Iris pigment epithelial cell (primary cell): ENCODE results near the gene FNDC3B.

ENCODE experiments used
- DNase-seq: peaks from one replicate; pipeline ENCODE4 v3.0.0-alpha.2; 2011; ENCODE audit warnings: low read depth

FNDC3B gene

GRCh38 chr3:172115787-172116186, 76.4 kb downstream of the FNDC3B start:
- DNase-seq = no peak

DNA sequence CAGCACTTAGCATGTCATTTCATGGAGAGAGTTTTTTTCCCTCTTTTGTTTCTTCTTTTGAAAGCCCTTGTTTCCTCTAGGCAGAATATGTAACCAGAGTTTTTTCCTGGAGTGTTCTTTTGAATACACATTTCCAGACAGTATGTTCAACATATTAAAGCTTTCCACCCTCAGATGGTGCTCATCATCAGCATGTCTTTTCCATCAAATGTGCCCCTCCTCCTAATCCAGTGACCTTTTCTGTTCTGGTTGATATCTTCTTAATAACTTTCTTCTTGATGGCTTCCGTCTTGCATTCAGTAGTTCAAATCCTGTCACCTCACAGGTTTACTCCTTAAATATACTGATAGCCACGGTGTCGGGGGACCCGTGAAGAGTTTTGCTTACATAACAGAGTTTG, 78.6 kb downstream of the FNDC3B start:
- DNase-seq = no peak

- DNase-seq = no peak
These were observed 80.0 kb downstream of the FNDC3B start for GRCh38 chr3:172119266-172119969.

- DNase-seq = no peak
These were observed 81.5 kb downstream of the FNDC3B start for GRCh38 chr3:172120912-172121311.

- no peak for DNase-seq
These were observed 82.6 kb downstream of the FNDC3B start for GRCh38 chr3:172121981-172122380.

DNA sequence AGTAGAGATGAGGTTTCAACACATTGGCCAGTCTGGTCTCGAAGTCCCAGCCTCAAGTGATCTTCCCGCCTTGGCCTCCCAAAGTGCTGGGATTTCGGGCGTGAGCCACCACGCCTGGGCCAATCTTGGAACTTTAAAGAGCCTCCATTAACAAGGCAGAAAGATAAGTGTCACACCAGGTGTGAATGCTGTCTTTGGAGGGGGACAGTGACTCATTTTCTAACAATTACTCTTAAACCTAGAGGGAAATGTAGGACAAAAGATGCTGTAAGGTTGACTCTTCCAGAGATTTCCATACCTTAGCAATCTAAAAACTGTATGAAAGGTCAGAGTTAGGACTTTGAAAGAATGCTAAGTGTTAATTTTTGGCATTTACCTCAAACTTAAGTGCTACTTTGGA, 84.9 kb downstream of the FNDC3B start:
- DNase-seq = no peak

DNA sequence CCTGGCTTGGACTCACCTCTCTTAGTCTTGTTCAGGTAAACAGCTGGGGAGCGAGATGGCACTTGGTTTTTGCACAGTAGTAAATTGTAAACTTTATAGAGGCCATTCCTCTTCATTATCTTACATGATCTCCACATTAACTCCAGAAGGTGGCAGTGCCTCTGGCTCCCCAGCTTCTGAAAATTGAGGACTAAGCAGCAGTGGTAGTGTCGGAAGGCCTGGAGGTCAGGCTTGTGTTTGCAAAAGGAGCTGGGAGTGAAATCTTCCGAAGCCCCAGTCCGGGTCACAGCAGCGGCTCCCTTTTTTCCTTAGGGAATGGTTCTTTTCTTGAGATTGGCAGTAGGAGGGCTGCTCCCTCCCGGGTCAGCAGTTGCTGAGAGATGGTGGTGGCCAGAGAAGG, 85.7 kb downstream of the FNDC3B start:
- no peak for DNase-seq

- DNase-seq = peak; percentile 68
These were observed 86.6 kb downstream of the FNDC3B start for GRCh38 chr3:172125963-172126457.

DNA sequence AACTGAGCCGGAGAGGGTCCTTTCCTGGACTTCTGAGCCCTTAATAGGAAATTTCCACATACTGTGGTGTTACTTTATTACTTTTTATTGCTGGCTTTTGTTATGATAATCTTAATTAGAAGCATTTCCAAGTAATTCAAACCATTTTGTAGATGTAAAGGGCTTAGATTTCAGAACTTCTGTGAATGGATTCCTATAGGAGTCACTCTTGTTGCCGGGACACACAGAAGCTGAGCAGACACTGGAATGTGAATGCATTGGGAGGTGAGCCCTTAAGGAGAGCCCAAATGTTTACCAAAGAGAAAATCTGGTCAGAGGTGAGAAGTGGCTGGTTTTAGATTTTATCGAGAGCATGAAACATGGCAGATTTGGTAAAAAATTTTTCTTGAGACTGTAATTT, 87.4 kb downstream of the FNDC3B start:
- DNase-seq = peak; percentile 36

- DNase-seq = no peak
These were observed 87.8 kb downstream of the FNDC3B start for GRCh38 chr3:172127141-172127540.

GRCh38 chr3:172127929-172128580, 88.7 kb downstream of the FNDC3B start:
- no peak for DNase-seq

DNA sequence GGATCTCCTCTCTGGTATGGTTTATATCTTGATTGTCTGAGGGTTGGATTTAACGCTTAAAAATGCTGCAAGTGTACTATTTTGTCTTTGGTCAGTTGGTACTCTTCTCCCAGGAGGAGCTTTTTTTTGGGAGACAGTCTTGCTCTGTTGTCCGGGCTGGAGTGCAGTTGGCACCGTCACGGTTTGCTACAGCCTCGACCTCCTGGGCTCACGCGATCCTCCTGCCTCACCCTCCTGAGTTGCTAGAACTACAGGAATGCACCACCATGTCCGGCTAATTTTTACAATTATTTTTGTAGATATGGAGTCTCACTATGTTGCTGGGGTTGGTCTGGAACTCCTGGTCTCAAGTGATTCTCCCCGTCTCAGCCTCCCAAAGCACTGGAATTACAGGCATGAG, 89.5 kb downstream of the FNDC3B start:
- no peak for DNase-seq

GRCh38 chr3:172129498-172129849, 90.1 kb downstream of the FNDC3B start:
- no peak for DNase-seq

GRCh38 chr3:172129850-172130716, 90.7 kb downstream of the FNDC3B start:
- peak; percentile 100 for DNase-seq

GRCh38 chr3:172130717-172131050, 91.3 kb downstream of the FNDC3B start:
- no peak for DNase-seq

GRCh38 chr3:172131746-172132145, 92.4 kb downstream of the FNDC3B start:
- DNase-seq = no peak

- DNase-seq = no peak
These were observed 92.8 kb downstream of the FNDC3B start for GRCh38 chr3:172132159-172132586.

DNA sequence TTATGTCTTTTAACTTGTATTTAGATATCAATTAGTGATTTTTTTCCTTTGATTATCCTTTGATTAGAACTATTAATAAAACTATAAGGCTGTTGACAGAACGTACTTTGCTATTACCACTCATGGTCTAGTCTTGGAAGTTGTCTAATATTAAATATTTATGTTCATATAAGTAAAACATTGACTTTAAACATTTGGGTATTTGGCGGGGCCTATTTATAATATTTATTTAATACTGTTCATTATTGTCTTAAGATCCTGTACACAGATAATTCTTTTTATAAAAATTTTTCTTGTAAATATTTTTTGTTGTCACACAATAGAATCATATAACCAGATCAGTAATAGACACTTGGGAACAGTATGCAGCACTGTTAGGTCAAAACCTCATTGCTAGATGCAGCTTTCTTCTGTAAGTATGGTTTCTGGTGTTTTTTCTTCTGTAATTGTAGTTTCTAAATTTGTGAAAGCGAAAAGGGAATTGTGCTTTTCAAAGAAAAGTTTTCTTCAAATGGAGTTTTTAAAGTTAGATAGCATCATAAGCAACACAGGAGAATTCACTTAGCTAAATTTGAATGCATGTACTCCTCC, 93.4 kb downstream of the FNDC3B start:
- DNase-seq = no peak

DNA sequence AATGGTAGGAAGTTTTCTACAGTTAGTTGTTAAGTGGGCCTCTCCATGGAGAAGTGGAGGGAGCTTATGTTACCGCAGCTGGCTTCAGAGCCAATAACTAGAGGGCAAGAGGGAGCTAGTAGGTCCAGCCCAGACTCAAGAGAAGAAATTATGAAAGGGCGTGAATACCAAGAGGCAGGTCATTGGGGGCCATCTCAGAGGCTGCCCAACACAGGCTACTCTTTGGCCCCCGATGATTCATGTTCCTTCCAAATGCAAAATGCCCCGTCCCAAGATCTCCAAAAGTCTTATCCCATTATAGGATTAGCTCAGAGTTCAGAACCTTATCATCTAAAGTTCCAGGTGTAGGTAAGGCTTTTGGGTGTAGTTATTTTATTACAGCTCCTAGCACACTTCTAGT, 94.5 kb downstream of the FNDC3B start:
- DNase-seq = no peak

DNA sequence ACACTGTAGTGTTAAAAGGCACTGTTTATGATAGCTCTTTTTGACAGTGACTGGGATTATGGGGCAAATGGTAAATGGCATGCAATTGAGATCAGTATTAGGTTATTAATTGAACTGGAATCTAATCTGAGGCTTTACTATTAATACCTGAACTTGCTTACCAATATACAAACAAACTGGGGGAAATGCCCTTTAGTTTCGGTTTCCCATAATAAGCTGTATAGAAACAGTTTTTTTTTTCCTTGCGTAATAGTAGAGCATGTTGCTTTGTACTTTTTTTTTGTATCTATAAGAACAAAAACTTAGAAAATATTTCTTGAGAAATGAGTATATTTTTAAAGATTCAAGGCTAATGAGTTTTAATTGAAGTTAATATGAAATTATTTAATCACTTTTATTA, 95.0 kb downstream of the FNDC3B start:
- peak; percentile 48 for DNase-seq

GRCh38 chr3:172135185-172135584, 95.8 kb downstream of the FNDC3B start:
- no peak for DNase-seq

DNA sequence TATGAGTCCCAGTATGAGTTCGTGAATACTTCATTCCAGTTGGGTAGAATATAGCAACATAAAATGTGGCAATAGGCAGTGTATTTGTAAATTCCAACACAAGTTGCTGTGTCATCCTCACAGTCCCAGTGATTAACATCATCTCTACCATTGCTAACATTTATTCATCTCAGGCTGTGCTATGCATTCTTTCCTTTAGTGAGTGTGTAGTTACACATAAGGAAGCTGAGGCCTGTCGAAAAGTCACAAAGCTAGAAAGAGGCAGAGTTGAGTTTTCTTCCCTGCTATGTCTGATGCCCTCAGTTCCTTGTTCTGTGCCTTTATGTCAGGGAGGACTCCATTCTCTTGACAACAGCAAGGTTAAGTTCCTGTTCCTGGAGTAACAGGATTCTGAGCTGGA, 96.4 kb downstream of the FNDC3B start:
- peak; percentile 95 for DNase-seq

GRCh38 chr3:172136330-172136729, 97.0 kb downstream of the FNDC3B start:
- no peak for DNase-seq
